ENCODE results near the gene NKAIN1. TPM values are rescaled to one million over a fixed set of nuclear protein-coding genes. Genes with fewer than 3 reads are reported as not detected.
"Not testable (repeated sequence)": the region's sequence is repeated elsewhere in the genome, so short reads cannot be mapped to it uniquely, and the experiment has no call there.

Gene NKAIN1
- total and polyA plus RNA-seq, 8 donors, result 0.08 TPM; not detected in 7

- no peaks in the 10 kb centered on the region for H3K9me3 ChIP-seq
- no peak overlapping the region for H3K27ac ChIP-seq
- H3K4me1 ChIP-seq, result no peaks in the 10 kb centered on the region
- no peak for TF ChIP-seq EP300 (IDR thresholded peaks at IDR 0.05)
- TF ChIP-seq POLR2A (IDR thresholded peaks at IDR 0.05), result no peak
- no peak for TF ChIP-seq CTCF (IDR thresholded peaks at IDR 0.05)
- no peak for TF ChIP-seq POLR2AphosphoS5 (IDR thresholded peaks at IDR 0.05)
- intact Hi-C loops (cut with DNase I; ENCODE audit: low total_unique reads), result no loop called here
- H3K27me3 ChIP-seq, result peaks cover 0 to 19% (median 0%) of the 10 kb centered on the region in 3 donors
- 79 to 87% (median 81%) methylated on average over 7 of the region's 7 CpGs for WGBS, 5 donors
- no peak overlapping the region for H3K4me3 ChIP-seq
- H3K36me3 ChIP-seq, result no peaks in the 10 kb centered on the region
- DNase-seq, result no peak
Measured at GRCh38 chr1:31198150-31198549, 41.5 kb downstream of the NKAIN1 start.

GRCh38 chr1:31196685-31197084, 43.0 kb downstream of the NKAIN1 start:
- no peaks in the 10 kb centered on the region for H3K36me3 ChIP-seq
- H3K27ac ChIP-seq, result no peak overlapping the region
- TF ChIP-seq POLR2AphosphoS5 (IDR thresholded peaks at IDR 0.05) (no peak), CTCF (IDR thresholded peaks at IDR 0.05) (no peak), EP300 (IDR thresholded peaks at IDR 0.05) (no peak), POLR2A (IDR thresholded peaks at IDR 0.05) (no peak)
- no peak for DNase-seq
- H3K4me3 ChIP-seq, result no peak overlapping the region
- 66 to 77% (median 73%) methylated on average over 2 of the region's 2 CpGs for WGBS, 5 donors
- H3K27me3 ChIP-seq, result peaks cover 0 to 15% (median 0%) of the 10 kb centered on the region in 3 donors
- H3K4me1 ChIP-seq, result no peaks in the 10 kb centered on the region
- intact Hi-C loops (cut with DNase I; ENCODE audit: low total_unique reads), result no loop called here
- H3K9me3 ChIP-seq, result no peaks in the 10 kb centered on the region

- H3K4me3 ChIP-seq; H3K9me3 ChIP-seq; H3K36me3 ChIP-seq; H3K4me1 ChIP-seq; DNase-seq; H3K27ac ChIP-seq; intact Hi-C loops (cut with DNase I; ENCODE audit: low total_unique reads): not testable (repeated sequence)
- WGBS, 5 donors, result 79 to 85% (median 82%) methylated on average over 10 of the region's 10 CpGs
- peaks cover 0 to 11% (median 0%) of the 10 kb centered on the region in 3 donors for H3K27me3 ChIP-seq
Measured at GRCh38 chr1:31195267-31195666, 44.4 kb downstream of the NKAIN1 start.

- WGBS, 5 donors, result 73 to 76% (median 75%) methylated on average over 5 of the region's 5 CpGs
- H3K4me3 ChIP-seq, result no peak overlapping the region
- H3K27me3 ChIP-seq, result peaks cover 0 to 2% (median 0%) of the 10 kb centered on the region in 3 donors
- DNase-seq, result no peak
- no peak for TF ChIP-seq CTCF (IDR thresholded peaks at IDR 0.05)
- TF ChIP-seq POLR2A (IDR thresholded peaks at IDR 0.05), result no peak
- no peak for TF ChIP-seq EP300 (IDR thresholded peaks at IDR 0.05)
- no peak for TF ChIP-seq POLR2AphosphoS5 (IDR thresholded peaks at IDR 0.05)
- intact Hi-C loops (cut with DNase I; ENCODE audit: low total_unique reads), result no loop called here
- H3K4me1 ChIP-seq, result no peaks in the 10 kb centered on the region
- no peaks in the 10 kb centered on the region for H3K36me3 ChIP-seq
- H3K27ac ChIP-seq, result no peak overlapping the region
- H3K9me3 ChIP-seq, result no peaks in the 10 kb centered on the region
Measured at GRCh38 chr1:31193729-31194128, 46.0 kb downstream of the NKAIN1 start.

- Histone ChIP-seq H3K4me3 (no peak overlapping the region), H3K27me3 (peaks cover 0 to 24% (median 0%) of the 10 kb centered on the region in 3 donors), H3K4me1 (no peaks in the 10 kb centered on the region), H3K27ac (no peak overlapping the region), H3K9me3 (no peaks in the 10 kb centered on the region), H3K36me3 (no peaks in the 10 kb centered on the region)
- TF ChIP-seq POLR2A (IDR thresholded peaks at IDR 0.05), result no peak
- TF ChIP-seq CTCF (IDR thresholded peaks at IDR 0.05), result no peak
- no peak for TF ChIP-seq EP300 (IDR thresholded peaks at IDR 0.05)
- TF ChIP-seq POLR2AphosphoS5 (IDR thresholded peaks at IDR 0.05), result no peak
- 67 to 89% (median 74%) methylated on average over 1 of the region's 1 CpG for WGBS, 5 donors
- DNase-seq, result no peak
- intact Hi-C loops (cut with DNase I; ENCODE audit: low total_unique reads), result no loop called here
Measured at GRCh38 chr1:31191281-31191680, 48.4 kb downstream of the NKAIN1 start.
